Limb (tissue), 2 donors: Measurements from ENCODE around the gene RIMBP2.

Source experiments
- DNase-seq, 2 donors: peaks; one replicate each; pipeline ENCODE4 v3.0.0-alpha.2; 2016; ENCODE audit errors: extremely low spot score in 2 of 2

Gene RIMBP2

DNA sequence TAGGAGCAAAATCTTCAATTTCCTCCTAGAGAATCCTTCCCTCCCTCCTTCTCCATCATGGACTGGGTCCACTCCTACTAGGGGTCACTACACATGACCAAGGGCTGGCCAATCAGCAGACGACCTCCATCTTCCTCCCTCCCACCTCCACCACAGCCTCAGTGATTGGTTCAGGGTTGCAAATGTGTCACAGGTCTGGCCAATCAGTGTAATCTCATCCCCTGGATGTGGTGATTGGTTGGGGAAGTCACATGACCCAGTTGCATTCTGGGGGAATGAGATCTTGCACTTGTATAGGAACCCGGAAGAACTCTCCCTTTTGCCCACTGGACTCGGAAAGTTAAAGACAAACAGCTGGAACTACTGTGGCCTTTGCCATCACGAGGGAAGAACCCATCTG lies 209.3 kb downstream of the RIMBP2 start:
- no peak for DNase-seq

DNA sequence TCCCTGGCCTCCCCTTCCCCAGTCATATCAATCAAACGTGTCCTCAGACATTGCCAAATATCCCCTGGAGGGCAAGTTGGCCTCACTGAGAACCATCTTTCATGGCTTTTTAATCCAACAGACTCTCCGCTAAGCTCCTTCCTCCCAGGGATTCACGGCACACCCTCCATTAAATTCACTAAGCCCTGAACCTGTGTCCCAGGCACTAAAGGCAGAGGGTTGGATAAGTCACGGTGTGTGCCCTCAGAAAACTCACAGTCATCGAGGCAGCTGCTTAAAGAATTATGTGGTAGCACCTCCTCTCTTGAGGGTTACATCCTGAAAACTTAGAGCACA lies 211.3 kb downstream of the RIMBP2 start:
- DNase-seq: no peak

DNA sequence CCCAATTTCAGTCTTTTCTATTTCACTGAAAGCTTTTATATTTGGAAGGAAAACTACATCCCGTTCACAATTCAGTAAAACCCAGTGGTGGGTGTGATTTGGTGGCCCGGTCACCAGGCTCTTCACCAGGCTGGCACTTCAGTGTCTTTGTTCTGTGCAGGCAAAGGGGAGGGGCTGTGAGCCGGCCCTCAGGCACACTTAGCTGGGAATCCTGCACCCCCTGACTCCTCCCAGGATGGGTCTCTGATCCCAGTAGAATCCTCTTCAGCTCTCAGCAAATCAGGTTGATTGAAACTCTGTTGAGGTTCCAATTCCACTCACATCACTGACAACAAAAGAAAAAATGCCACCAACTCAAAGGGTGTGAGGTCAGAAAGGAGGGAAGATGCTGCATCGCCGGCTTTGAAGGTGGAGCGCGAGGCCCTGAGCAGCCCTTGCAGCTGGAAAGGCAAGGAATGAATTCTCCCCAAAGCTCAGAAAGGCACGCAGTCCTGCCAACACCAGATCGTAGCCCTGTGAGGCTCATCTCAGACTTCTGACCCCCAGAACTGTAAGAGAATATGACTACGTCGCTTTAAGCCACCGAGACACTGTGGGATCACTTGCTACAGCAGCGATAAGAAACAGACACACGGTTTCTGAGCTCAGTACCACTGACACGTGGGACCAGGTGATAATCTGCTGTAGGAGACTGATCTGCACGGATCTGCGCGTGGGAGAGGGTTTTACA lies 211.8 kb downstream of the RIMBP2 start:
- no peak for DNase-seq

DNA sequence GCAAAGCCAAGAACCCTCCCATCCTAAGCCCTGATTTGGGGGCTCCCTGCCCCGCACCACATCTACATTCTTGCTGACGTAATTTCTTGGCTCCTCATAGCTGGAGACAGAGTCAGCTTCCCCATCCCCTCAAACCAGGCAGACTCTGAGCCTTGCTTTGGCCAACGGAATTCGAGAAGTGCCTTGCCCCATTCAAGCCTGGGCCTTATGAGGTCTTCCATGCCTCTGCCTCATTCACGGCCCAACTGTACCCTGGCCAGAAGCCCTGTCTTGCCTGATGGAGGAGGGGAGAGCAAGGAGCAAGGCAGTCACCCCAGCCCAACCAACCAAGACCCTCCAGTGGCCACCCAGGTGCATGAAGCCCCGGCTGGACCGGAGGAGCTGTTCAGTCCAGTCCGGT lies 214.3 kb downstream of the RIMBP2 start:
- DNase-seq: no peak

DNA sequence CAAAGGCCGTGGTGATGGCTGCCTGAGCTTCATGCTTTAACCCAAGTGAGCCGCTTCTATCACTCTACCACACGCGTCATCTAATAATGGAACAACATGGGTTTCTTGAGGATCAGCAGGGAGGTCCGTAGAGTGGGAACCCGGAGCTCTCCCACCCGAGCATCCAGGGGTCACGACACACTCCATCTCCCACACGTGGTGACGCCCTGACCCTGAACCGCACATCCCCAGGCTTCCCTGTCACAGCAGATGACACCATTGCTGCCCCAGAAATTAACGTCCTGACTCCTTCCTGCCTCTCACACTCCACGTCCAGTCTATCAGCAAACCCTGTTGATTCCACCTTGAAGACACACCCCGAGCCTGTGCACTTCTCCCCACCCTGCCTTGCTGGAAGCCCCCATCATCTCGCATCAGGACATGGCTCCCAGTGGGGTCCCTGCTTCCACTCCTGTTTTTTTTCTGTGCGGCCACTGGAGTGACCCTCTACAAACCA lies 215.2 kb downstream of the RIMBP2 start:
- no peak for DNase-seq

DNA sequence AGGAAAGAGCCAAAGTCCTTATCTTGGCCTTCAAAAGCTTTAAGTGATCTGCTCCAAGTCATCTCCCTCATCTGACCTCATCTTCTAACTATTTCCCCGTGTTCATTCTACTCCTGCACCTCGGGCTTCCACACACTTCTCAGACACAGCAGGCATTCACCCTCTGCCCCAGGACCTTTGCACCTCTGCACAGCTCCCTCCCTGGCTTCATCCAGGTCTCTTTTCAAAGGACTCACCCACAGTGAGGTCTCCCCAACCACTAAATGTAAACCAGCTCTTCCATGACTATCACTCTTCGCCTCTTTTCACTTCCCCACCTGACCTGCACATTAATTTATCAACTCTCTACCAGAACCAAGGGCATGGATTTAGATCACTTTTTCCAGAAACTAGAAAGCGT lies 216.6 kb downstream of the RIMBP2 start:
- DNase-seq: no peak

DNA sequence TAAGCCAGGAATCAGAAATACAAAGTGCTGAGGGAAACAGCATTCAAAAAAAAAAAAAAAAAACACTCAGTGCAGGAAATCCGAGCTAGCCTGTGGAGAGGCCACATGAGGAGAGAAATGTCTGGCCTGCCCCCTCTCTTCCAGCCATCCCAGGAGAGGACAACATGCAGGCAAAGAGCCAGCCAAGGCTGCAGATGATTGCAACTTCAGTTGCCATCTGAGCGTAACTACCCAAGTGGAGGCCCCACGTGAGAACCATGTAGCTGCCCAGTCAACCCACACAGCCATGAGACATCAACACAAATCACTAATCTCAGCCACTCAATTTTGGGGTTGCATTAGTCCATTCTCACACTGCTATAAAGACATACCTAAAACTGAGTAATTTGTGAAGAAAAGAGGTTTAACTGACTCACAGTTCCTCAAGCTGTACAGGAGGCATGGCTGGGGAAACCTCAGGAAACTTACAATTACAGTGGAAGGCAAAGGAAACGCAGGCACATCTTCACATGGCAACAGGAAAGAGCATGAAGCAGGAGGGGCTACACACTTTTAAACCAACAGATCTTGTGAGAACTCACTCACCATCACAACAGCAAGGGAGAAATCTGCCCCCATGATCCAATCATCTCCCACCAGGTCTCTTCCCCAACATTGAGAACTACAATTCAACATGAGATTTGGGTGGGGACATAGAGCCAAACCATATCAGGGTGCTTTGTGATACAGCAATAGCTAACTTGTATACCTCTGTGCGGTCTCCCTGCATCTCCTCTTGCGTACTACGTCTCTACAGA lies 217.3 kb downstream of the RIMBP2 start:
- no peak for DNase-seq

DNA sequence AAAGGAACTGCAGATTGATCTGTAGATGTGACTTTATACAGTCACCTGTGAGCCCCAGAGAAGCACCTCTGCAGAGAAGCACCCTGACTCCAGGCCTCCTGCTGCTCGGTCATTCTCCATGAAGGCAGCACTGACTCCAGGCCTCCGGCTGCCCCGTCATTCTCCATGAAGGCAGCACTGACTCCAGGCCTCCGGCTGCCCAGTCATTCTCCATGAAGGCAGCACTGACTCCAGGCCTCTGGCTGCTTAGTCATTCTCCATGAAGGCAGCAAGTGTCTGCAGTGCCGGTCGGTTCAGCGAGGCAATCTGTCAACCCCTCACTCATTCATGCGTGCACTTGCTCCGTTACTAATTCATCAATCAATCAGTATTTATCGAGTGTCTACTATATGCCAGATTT lies 218.1 kb downstream of the RIMBP2 start:
- DNase-seq: no peak

DNA sequence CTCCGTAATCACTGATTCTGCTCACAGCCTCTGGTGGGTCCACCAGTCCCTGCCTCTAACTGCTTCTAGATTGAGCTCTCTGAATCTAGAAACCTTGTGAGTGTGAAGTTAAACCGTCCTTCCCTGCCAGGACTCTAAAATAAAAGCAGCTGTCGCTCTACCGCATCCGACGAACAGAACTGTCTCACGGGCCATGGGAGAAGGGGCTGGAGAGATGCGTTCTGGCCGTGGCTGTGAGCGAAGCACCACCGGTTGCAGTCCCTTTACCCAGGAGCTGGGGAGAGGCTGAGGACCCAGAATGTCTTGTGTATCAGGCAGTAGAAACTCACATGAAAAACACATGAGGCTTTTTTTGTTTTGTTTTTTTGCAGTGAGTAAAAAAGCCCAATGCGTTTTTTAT lies 218.8 kb downstream of the RIMBP2 start:
- no peak for DNase-seq

DNA sequence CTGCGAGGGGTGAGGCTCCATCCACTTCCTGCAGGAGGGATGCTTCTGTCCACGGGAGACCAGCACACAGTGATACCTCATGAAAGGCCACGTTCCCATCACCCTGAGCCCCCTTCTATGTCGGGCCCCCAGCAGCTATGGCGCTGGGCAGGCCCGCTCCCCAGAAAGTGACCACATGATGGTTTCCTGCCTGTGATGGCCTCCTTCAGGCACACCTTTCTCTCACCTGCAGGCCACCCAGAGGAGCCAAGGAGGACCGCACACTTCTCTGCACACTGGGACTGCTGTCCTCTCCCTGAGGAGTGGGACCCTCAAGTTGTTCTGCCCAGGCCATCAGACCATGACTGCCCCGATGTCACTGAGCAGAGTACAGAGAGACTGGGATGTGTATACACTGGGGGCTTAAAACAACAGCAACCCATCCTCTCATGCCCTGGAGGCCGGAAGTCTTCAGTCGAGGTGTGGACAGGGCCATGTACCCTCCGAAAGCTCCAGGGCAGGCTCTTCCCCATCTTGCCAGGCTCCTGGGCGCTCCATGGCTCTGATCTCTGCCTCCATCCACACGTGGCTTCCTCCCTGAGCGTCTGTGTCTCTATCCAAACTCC lies 219.5 kb downstream of the RIMBP2 start:
- no peak for DNase-seq

DNA sequence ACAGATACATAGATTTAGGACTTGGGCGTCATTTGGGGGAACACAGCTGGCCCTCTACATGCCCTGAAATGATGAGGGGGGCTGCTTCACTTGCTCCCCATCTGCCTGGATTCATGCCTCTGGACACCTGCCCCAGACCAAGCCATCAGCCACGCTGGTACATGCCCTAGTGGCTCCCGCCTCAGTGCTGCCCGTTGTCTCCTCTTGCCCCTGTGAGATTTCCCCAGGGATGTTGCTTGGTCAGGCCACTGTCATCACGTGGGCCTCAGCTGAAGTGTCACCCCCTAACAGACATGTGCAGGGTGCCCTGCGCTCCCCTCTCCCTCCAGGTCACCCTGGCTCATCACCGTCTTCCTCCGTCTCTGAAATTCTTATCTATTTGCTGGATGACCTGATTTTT lies 220.9 kb downstream of the RIMBP2 start:
- DNase-seq: no peak

DNA sequence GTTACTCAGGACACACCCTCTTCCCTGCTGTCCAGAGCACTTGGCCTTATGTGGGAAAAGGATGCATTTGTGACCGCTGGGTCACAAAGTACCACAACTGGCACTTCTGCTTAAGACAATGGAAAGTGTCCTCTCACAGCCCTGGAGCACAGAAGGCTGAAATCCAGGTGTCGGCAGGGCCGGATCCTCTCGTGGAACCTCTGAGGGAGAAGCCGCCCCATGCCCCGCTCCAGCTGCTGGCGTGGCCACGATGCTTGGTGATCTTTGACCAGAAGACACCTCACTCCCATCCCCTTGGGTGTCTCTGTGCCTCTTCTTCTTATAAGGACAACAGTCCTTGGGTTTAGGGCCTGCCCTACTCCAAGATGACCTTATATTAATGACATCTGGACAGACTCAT lies 221.4 kb downstream of the RIMBP2 start:
- DNase-seq: no peak

DNA sequence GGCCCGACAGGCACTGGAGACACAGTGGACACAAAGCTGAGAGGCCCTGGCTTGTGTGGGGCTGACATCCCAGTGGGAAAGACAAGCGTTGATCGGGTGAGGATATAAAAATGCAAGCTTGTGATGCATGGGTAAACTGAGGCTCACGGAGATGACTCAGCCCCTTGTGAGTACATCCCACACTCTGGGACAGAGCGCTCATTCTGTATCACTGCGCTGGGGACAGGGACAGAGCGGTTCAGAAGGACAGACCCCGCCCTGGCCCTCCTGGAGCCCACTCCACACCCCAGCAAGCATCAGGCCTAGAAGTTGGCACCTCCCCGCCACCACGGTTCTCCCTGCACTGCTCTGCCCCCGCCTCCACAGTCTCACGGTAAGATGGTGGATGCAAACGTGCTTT lies 222.1 kb downstream of the RIMBP2 start:
- no peak for DNase-seq

DNA sequence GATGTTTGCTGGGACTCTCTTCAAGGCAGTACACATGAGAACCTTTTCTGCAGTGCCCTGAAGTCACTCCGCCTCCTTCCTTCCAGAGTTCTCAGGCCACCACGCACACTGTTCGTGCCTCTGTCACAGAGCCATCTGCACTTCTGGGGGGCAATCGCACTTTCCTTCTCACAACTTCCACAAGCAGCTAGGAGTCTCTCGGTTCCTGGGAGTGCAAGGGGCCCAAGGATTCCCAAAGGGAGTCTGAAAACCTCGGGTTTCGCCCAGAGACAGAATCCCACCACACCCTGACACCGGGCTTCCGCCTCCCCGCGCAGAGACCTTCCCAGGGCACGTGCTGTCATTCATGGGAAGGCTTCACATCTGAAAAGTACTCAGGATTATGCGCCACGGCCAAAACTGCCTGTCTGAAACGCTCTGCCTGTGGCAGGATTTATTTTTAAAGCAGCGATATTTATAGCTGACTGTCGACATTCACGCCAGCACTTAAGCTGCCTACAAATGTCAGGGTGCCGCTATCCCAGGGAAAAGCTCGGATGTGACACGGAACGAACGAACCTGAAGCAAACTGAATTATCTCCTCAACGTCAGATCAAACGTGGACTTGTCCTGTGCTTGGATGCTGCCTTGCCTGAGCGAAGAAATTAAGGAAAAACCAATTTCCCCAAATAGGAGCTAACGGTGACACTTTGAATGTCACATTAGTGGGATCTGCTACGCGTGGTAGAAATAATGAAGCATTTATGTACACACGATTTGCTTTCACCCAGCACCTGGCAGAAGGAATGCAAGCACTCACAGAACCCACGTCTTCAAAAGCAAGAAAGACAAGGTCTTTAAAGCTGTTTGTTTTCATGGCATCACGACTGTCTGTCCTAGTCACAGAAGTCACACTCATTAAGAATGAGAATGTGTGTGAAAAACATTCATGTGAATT lies 224.4 kb downstream of the RIMBP2 start:
- peak in 1 of 2 donors; percentile 4 for DNase-seq

DNA sequence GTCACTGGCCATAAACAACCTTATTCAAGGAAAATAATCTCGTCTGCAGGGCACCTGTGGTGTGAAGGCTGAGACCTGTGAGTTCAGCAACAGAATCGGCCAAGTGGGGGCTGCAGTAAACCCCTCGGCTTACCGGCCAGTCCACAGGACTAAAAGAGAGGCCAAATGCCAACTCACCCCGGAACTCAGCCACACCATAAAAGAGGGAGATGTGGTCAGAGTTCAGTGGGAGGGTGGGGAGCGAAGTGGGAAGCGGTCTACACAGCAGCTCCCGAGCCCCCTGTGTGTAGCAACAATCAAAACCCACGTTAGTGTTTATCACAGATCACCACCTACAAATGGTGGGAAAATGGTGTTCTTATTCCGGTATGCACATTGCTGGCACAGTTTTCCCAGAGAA lies 225.4 kb downstream of the RIMBP2 start:
- no peak for DNase-seq

DNA sequence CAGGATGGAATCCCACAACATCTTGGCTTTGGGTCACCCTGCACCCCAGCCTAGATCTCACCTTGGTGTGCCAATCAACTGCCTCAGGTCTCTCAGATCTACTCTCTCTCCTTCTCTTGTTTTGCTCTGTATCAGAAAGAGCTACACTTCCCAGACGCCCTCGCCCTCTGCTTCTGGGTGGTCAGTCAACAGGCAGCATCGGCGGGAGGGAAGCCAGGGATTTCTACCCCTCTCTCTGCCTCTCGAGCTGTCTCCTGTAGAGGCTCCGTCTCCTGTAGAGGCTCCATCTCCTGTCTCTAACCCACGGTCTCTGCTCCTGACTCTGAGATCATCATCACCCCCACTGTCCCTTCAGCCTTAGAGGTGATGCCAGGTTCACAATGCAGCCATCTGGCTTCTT lies 226.8 kb downstream of the RIMBP2 start:
- no peak for DNase-seq

DNA sequence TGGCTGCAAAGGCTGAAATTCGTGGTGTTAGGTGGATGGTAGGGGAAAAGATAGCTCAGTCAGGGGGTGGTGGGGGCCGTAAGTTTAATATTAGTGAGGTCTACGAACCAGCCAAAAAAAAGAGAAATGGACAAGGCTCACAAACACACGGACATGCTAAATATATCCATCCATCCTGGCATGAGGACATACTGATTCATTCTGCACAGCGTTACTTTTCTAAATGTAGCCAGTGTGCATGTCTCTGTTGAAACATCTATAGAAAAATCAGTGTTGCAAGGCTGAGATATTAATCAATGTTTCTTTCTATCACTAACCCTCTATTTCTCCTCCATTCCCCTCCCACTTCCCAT lies 227.8 kb downstream of the RIMBP2 start:
- no peak for DNase-seq

DNA sequence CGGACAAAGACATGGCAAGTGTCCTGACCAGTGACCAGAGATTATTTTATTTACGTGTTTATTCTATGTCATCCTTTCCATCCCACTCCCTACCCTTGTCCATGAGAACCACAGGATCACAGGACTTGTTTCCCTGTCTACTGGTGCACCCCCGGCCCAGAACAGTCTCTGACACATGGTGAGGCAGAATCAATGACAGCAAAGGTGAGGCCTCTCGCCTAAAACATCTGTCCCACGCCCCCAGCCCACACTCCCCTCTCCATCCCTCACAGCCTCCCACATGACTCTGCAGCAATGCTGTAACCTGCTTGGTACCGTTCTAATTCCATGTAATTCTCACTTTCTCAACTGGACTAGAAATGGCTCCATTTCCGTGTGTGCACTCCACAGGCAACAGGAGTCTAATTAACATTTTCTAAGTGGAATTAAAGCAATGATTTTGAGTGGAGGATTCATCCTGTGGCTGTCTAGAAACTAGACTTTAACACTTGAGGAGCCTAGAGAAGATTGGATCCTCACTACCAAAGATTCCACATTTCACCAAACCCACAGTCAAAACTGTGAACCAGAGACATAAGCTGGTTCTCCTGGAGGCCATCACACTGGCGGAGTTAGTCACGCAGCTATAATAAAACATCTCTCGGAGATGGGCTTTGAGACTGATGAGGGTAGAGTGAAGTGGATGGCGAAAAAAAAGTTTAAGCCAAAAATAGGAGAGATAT lies 228.3 kb downstream of the RIMBP2 start:
- DNase-seq: no peak

DNA sequence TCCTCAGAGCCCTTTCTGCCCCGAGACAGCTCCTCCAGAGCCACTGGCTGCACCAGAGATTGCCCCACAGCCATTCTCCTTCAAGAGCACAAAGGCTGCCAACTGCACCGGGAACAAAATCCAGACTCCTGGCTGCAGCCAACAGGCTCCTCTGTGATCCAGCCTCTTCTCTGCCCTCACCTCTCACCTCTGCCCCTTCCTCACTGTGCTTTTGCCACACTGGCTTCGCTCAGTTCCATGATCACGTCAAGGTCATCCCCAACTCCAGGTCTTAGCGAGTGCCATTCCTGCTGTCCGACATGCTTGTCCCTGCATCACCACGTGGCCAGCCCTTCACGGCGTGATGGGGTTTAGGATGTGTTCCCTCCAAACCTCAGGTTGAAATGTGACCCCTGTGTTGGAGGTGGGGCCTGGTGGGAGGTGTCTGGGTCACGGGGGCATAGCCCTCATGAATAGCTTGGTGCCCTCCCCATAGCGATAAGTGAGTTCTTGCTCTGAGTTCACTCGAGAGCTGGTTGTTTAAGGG lies 229.1 kb downstream of the RIMBP2 start:
- DNase-seq: no peak

DNA sequence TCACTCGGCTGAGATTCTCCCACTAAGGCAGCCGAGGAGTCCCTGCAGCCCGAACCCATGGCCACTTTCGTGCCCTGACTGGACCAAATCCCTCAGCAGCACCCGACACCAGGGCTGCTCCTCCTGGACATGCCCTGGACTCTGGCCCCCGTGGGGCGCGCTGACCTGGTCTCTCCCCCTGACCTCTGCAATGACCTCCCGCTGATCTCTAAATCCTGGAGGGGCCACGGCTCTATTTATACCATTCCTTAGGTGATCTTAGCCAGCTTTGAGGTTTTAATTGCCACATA lies 230.0 kb downstream of the RIMBP2 start:
- no peak for DNase-seq
